OCI-LY7 (cell line): ENCODE data around the gene CYB5A.

Experiments
- CTCF ChIP-seq: fragments of 200-600 bp; sonication (generic); conservative IDR thresholded peaks from 2 replicates; pipeline ENCODE4 v1.5.1; 2014; ENCODE audit warnings: mild to moderate bottlenecking, antibody characterized with exemption, low read length, moderate library complexity, mixed read lengths
- EZH2phosphoT487 ChIP-seq: fragments of 200-600 bp; sonication (generic); IDR thresholded peaks from 2 replicates; pipeline ENCODE4 v1.6.1; 2018; ENCODE audit warnings: low read depth, borderline replicate concordance, mild to moderate bottlenecking, mixed run types, antibody characterized with exemption, low read length, moderate library complexity, mixed read lengths

- TF ChIP-seq CTCF = no peak
- no peak for TF ChIP-seq EZH2phosphoT487
Observed at GRCh38 chr18:74249181-74249968, 42.4 kb downstream of the CYB5A start.
